Activated naive CD4-positive, alpha-beta T cell treated with anti-CD3 and anti-CD28 coated beads, Interleukin-2, amount 50 U/mL, for 16 hours (primary cell): ENCODE results near the gene SLX4IP.

Source experiments
- DNase-seq: peaks from one replicate; pipeline ENCODE4 v3.0.0-alpha.2; 2020

The SLX4IP gene

GRCh38 chr20:10524034-10524476, 89.0 kb downstream of the SLX4IP start:
- DNase-seq: no peak

- no peak for DNase-seq
Observed at GRCh38 chr20:10524643-10525042, 89.5 kb downstream of the SLX4IP start.

GRCh38 chr20:10527781-10528180, 92.7 kb downstream of the SLX4IP start:
- DNase-seq: no peak

GRCh38 chr20:10530883-10531282, 95.8 kb downstream of the SLX4IP start:
- DNase-seq: no peak

GRCh38 chr20:10531848-10532247, 96.7 kb downstream of the SLX4IP start:
- no peak for DNase-seq

- no peak for DNase-seq
Observed at GRCh38 chr20:10532361-10532760, 97.3 kb downstream of the SLX4IP start.

- DNase-seq: no peak
Observed at GRCh38 chr20:10536531-10536930, 101.4 kb downstream of the SLX4IP start.

GRCh38 chr20:10537850-10538480, 102.9 kb downstream of the SLX4IP start:
- DNase-seq: no peak

- no peak for DNase-seq
Observed at GRCh38 chr20:10538768-10539167, 103.7 kb downstream of the SLX4IP start.

GRCh38 chr20:10539818-10540553, 104.9 kb downstream of the SLX4IP start:
- DNase-seq: no peak

- DNase-seq: no peak
Observed at GRCh38 chr20:10540636-10541493, 105.8 kb downstream of the SLX4IP start.

- no peak for DNase-seq
Observed at GRCh38 chr20:10541668-10542411, 106.7 kb downstream of the SLX4IP start.

- DNase-seq: no peak
Observed at GRCh38 chr20:10542442-10542841, 107.3 kb downstream of the SLX4IP start.

- DNase-seq: no peak
Observed at GRCh38 chr20:10543480-10543879, 108.4 kb downstream of the SLX4IP start.

GRCh38 chr20:10547276-10548114, 112.4 kb downstream of the SLX4IP start:
- DNase-seq: no peak

- no peak for DNase-seq
Observed at GRCh38 chr20:10549511-10549910, 114.4 kb downstream of the SLX4IP start.

GRCh38 chr20:10550204-10551118, 115.4 kb downstream of the SLX4IP start:
- no peak for DNase-seq

GRCh38 chr20:10551732-10552724, 116.9 kb downstream of the SLX4IP start:
- DNase-seq: peak; percentile 23

- peak; percentile 31 for DNase-seq
Observed at GRCh38 chr20:10553326-10553984, 118.3 kb downstream of the SLX4IP start.
